GM19467 (cell line): ENCODE results near the gene CACNG6.
"Not testable (repeated sequence)": the region's sequence is repeated elsewhere in the genome, so short reads cannot be mapped to it uniquely, and the experiment has no call there.

ENCODE experiments used
- ATAC-seq: cut with Tn5 transposase; IDR thresholded peaks from one replicate; pipeline ENCODE4 v1.9.1; 2021; ENCODE audit warnings: mild to moderate bottlenecking, moderate library complexity; ENCODE audit not compliant: unreplicated experiment

Gene CACNG6

GRCh38 chr19:53998223-53998622 lies 6.8 kb downstream of the CACNG6 start:
- ATAC-seq, result no peak

GRCh38 chr19:53999694-54000093 lies 8.3 kb downstream of the CACNG6 start:
- no peak for ATAC-seq

DNA sequence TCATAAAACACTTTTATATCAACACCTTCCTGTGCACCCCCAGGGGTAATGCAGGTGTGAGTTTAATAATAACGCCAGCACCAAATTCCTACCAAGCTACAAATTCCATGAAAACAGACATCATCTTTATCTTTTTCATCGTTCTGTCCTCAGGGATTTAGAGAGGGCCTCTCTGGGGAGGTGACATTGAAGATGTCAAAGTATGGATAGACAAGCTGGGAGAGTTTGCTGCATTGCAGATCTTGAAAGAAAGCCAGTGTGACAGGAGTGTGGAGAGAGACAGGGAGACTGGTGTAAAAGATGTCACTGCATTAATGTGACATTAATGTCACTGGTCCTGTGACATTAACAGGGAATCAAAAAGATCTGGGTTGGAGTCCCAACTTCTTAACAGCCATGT lies 10.1 kb downstream of the CACNG6 start:
- no peak for ATAC-seq

DNA sequence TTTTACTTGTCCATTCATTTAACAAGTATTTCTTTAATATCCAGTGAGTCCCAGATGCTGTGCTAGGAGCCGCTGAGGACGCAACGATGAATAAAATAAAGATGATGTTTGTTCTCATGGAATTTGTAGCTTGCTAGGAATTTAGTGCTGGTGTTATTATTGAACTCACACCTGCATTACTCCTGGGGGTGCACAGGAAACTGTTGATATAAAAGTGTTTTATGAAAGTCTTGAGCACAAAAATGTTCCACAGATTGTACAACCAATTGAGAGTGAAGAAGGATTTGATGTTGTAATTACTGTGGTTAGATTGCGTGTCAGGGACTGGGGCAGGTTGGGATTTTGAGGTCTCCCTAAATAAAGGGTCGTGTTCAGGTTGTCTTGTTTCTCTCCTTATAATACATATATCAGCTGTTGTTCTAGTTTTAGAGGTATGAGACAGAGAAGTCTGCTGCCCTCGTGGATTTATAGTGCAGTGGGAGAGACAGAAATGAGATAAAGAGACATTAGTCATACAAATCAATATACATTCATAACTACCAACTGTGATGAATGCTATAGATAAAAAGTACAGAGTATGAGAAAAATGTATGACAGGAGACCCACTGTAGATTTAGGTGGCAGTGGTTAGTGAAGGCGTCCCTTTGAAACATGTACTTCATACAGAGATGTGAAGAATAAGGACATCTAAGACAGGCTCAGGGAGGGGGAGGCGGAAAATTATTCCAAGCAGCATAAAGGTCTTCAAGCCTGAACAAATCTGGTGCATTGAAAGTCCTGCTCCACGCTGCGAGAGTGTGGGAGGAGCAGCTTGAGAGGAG lies 11.3 kb downstream of the CACNG6 start:
- no peak for ATAC-seq

GRCh38 chr19:54009440-54009839 lies 18.0 kb downstream of the CACNG6 start:
- ATAC-seq, result no peak

- no peak for ATAC-seq
Measured at GRCh38 chr19:54010474-54010873, 19.0 kb downstream of the CACNG6 start.

- no peak for ATAC-seq
Measured at GRCh38 chr19:54011507-54012211, 20.2 kb downstream of the CACNG6 start.

- ATAC-seq, result no peak
Measured at GRCh38 chr19:54013866-54014265, 22.4 kb downstream of the CACNG6 start.

GRCh38 chr19:54014920-54015560 lies 23.6 kb downstream of the CACNG6 start:
- no peak for ATAC-seq

DNA sequence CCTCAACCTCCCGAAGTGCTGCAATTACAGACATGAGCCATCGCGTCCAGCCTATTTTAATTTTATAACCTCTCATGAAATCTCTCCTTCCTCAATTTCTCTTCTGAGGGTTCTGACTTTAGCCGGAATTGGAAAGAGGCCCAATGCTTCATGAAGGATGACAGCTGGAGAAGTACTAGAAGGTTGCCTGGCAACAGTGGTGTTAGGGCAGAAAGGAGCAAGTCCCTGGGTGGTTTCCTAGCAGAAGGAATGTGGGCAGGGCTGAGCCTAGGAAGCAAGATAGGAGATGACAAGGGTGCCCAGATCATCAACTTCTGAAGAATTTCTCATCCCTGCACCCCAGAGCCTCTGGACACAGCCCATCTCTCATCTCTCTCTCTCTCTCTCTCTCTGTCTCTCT lies 25.8 kb downstream of the CACNG6 start:
- no peak for ATAC-seq

- ATAC-seq, result no peak
Measured at GRCh38 chr19:54021363-54021762, 29.9 kb downstream of the CACNG6 start.

DNA sequence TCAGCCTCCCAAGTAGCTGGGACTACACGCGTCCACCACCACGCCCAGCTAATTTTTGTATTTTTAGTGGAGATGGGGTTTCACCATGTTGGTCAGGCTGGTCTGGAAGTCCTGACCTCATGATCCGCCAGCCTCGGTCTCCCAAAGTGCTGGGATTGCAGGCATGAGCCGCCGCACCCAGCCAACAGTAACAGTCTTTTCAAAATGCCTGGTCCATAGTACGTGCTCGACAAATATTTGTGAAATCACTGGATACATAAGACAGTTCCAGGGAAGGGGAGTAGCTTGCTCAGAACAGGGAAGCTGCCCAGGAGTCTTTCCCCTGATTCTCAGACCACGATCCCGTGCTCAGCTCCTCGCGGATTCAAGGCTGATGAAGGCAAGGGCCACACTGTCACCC lies 30.5 kb downstream of the CACNG6 start:
- no peak for ATAC-seq

DNA sequence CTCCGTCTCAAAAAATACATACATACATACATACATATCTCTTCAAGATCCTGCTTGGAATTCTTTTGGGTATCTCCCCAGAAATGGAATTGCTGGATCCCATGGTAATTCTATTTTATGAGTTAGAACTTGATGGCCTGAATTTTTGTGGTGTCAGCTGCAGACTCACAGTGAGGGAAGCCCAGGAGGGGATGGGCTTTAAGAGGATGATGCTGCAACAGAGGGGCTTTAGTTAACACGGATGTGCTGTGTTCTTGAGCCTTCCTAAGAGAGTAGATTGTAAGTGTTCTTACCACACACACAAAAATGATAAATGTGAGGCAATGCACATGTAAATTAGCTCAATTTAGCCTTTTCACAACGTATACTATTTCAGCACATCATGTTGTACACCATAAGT lies 31.8 kb downstream of the CACNG6 start:
- ATAC-seq, result no peak

DNA sequence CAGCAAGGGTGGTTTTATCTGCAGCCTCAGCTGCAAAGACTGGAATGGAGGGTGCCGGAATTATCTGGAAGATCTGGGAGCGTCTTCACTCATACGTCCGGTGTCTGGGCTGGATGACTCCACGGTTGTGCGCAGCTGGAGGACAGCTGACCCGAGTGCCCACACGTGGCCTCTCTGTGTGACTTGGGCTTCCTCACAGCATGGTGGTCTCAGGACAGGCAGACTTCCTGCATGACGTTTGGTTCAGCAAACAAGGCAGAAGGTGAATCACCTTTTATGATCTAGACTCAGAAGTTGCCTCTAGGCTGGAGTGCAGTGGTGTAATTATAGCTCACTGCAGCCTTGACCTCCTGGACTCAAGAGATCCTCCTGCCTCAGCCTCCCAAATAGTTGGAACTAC lies 33.2 kb downstream of the CACNG6 start:
- no peak for ATAC-seq

DNA sequence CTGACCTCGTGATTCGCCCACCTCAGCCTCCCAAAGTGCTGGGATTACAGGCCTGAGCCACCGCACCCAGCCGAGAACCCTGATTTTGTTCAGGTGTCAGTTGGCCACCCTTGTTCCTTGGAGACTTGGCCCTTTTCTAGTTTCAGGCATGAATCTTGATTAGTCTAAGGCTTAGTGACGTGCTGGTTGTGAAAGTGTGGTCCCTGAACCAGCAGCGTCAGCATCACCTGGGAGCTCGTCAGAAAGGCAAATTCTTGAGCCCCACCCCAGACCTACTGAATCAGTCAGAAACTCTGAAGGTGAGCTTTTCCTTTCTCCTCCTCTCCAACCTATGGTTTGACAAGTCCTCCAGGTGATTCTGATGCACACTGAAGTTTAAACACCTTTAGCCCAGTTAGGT lies 35.2 kb downstream of the CACNG6 start:
- ATAC-seq, result no peak

DNA sequence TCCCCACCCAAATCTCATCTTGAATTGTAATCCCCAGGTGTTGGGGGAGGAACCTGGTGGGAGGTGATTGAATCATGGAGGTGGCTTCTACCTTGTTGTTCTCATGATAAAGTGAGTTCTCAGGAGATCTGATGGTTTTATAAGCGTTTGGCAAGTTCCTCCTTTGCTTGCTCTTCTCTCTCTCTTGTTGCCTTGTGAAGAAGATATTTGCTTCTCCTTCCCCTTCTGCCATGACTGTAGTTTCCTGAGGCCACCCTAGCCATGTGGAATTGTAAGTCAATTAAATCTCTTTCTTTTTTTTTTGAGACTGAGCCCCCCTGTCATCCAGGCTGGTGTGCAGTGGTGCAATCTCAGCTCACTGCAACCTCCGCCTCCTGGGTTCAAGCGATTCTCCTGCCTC lies 37.9 kb downstream of the CACNG6 start:
- no peak for ATAC-seq

DNA sequence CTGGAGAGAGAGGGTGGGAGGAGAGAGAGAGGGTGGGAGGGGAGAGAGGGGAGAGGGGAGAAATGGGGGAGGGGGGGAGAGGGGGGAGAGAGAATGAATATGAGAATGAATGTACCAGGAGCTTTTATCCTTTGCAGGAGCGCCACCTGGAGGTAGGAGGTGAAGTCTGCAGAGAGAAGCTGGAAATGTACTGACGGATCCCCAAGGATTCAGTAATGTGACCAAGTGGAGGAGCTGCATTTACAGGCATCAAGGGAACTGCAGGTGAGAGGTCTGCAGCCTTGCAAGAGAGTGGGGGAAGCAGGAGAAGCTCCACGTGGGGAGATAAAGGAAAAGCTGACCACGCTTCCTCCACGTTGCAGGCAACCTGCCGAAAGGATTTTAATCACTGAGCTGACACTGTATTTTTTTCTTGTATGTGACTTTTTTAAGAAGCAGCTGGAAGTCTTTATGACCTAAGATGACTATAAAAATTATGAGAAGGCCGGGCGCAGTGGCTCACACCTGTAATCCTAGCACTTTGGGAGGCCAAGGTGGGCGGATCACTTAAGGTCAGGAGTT lies 38.6 kb downstream of the CACNG6 start:
- no peak for ATAC-seq

DNA sequence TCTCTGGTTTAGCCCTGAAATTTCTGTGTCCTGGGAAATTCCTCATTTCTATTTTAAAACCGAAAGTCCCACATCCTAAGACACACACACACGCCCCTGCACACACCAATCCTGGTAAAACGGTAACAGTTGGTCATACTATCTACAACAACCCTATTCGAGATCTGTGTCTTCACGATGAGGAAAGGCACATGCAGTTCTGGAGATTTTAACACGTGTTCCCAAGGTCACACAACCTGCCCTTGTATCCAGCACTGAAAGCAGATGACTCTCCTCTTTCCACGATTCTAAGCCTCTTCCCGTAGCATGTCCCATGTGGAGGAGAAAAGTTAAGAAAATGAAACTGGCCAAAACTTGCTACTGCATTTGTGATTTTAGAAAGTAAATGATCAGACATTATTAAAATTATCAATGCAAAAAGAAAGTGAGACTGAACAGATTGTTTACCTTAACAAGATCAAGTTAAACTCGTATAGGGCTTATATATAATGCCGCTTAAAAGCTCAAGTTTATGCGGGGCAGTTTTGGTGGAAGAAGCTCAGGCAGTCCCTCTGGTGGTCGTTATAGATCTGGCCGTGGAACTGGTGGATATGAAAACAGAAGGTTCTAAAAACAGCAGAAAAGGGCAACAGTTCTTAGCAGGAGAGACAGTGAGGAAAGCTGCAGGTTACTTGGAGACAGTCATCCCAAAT lies 39.6 kb downstream of the CACNG6 start:
- no peak for ATAC-seq

- no peak for ATAC-seq
Measured at GRCh38 chr19:54035215-54036178, 44.1 kb downstream of the CACNG6 start.

DNA sequence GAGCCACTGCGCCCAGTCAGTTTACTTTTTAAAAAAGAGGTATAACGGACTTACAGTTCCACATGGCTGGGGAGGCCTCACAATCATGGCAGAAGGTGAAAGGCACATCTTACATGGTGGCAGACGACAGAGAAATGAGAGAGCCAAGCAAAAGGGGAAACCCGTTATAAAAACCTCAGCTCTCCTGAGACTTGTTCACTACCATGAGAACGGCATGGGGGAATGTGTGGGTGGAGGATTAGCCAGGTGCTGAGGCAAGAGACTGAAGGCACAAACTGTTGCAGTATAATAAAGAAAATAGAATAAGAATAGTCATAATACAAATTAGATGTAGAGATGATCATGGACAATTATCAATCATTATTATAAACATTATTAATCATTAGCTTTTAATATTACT lies 45.1 kb downstream of the CACNG6 start:
- ATAC-seq, result not testable (repeated sequence)
